H1 (cell line): ENCODE data around the gene GH1. TPM values are rescaled to one million over a fixed set of nuclear protein-coding genes. Genes with fewer than 3 reads are reported as not detected.

Source experiments
- CTCF ChIA-PET: fragments of 300-600 bp; sonication (Branson Sonifier 250); formaldehyde crosslinking; loops from one replicate; lab custom pipeline; 2021; ENCODE audit not compliant: partially characterized antibody; lab: Charles Lee
- POLR2A ChIA-PET: fragments of 300-600 bp; sonication (Branson Sonifier 250); formaldehyde crosslinking; loops from one replicate; lab custom pipeline; 2021; ENCODE audit warnings: inconsistent platforms; ENCODE audit not compliant: partially characterized antibody; lab: Charles Lee
- DNase-seq, 2 experiments: peaks; one replicate each; pipeline versions ENCODE4 v3.0.0 to v3.0.0-alpha.2; 2010 to 2022; ENCODE audit warnings: low spot score in 2 of 2, low read depth in 1 of 2, mixed read lengths in 1 of 2
- FAIRE-seq: peaks from 2 replicates; lab custom pipeline; 2011; peaks lifted over from hg19 to GRCh38; lab: Jason Lieb, UNC
- H2AFZ ChIP-seq: 2 replicates; pipeline ENCODE4 v1.8.1; 2012; ENCODE audit warnings: low read length, inconsistent platforms
- H2AK5ac ChIP-seq: 2 replicates; pipeline ENCODE4 v1.6.1; 2013; ENCODE audit warnings: low read depth, low read length
- H2BK120ac ChIP-seq: replicated peaks from 2 replicates; pipeline ENCODE3; 2013; ENCODE audit warnings: low read depth, low read length, inconsistent platforms
- H2BK12ac ChIP-seq: 2 replicates; pipeline ENCODE4 v1.6.1; 2013; ENCODE audit warnings: low read depth, low read length
- H2BK15ac ChIP-seq: 2 replicates; pipeline ENCODE4 v1.6.1; 2013; ENCODE audit warnings: low read length
- H2BK20ac ChIP-seq: 2 replicates; pipeline ENCODE4 v1.6.1; 2013; ENCODE audit warnings: low read length
- H2BK5ac ChIP-seq: 2 replicates; pipeline ENCODE4 v1.6.1; 2013; ENCODE audit warnings: low read depth, low read length
- H3K14ac ChIP-seq: 2 replicates; pipeline ENCODE4 v1.6.1; 2013; ENCODE audit warnings: inconsistent platforms; ENCODE audit not compliant: insufficient read length
- H3K18ac ChIP-seq: 2 replicates; pipeline ENCODE4 v1.6.1; 2013; ENCODE audit warnings: low read length; ENCODE audit errors: extremely low read depth
- H3K23ac ChIP-seq: 2 replicates; pipeline ENCODE4 v1.6.1; 2013; ENCODE audit warnings: inconsistent platforms; ENCODE audit not compliant: insufficient read length
- H3K23me2 ChIP-seq: 2 replicates; pipeline ENCODE4 v1.6.1; 2013; ENCODE audit warnings: low read depth, low read length
- H3K27ac ChIP-seq: 2 replicates; pipeline ENCODE4 v1.6.1; 2011; ENCODE audit warnings: low read depth, low read length, inconsistent platforms
- H3K27me3 ChIP-seq, 4 experiments: replicated peaks in 1 of 4; 1 replicate in 1 of 4; 2 replicates in 3 of 4; pipeline versions ENCODE4 v1.6.1 to v1.8.1; 2011 to 2013; ENCODE audit warnings: low read length in 3 of 4, mild to moderate bottlenecking in 3 of 4, inconsistent platforms in 2 of 4, mixed read lengths in 2 of 4, moderate library complexity in 1 of 4; ENCODE audit not compliant: control insufficient read depth in 3 of 4, insufficient read depth in 3 of 4; ENCODE audit errors: extremely low read depth in 1 of 4
- H3K36me3 ChIP-seq, 4 experiments: 2 replicates each; pipeline versions ENCODE4 v1.6.1 to v1.8.1; 2011 to 2013; ENCODE audit warnings: mild to moderate bottlenecking in 4 of 4, low read length in 3 of 4, moderate library complexity in 2 of 4, control low read depth in 1 of 4, inconsistent platforms in 1 of 4; ENCODE audit not compliant: insufficient read depth in 4 of 4, control insufficient read depth in 2 of 4
- H3K4ac ChIP-seq: replicated peaks from 2 replicates; pipeline ENCODE3; 2013; ENCODE audit warnings: low read length, low read depth, mixed read lengths, inconsistent platforms; ENCODE audit not compliant: insufficient read length
- H3K4me1 ChIP-seq, 4 experiments: replicated peaks in 1 of 4; 1 replicate in 1 of 4; 2 replicates in 3 of 4; pipeline versions ENCODE4 v1.6.1 to v1.8.1; 2011 to 2013; ENCODE audit warnings: low read length in 3 of 4, inconsistent platforms in 2 of 4, mixed read lengths in 1 of 4; ENCODE audit not compliant: insufficient read depth in 4 of 4, control insufficient read depth in 3 of 4
- H3K4me2 ChIP-seq, 2 experiments: 2 replicates each; pipeline versions ENCODE4 v1.6.1 to v1.8.1; 2011 to 2013; ENCODE audit warnings: low read depth in 2 of 2, low read length in 2 of 2, control low read depth in 1 of 2, inconsistent platforms in 1 of 2, mild to moderate bottlenecking in 1 of 2; ENCODE audit not compliant: insufficient read depth in 1 of 2
- H3K4me3 ChIP-seq, 4 experiments: fragments of 200-600, 300-600 bp in 1 of 4; sonication (generic), shearing (Covaris generic), sonication (Bioruptor Twin) in 1 of 4; 2 replicates each; pipeline versions ENCODE4 v1.5.1 to v1.8.1; 2011 to 2016; ENCODE audit warnings: low read length in 4 of 4, low read depth in 3 of 4, control low read depth in 2 of 4, inconsistent platforms in 2 of 4, mild to moderate bottlenecking in 2 of 4, mixed read lengths in 1 of 4, moderate library complexity in 1 of 4; ENCODE audit not compliant: insufficient read depth in 2 of 4; ENCODE audit errors: extremely low read depth in 1 of 4
- H3K56ac ChIP-seq: replicated peaks from 2 replicates; pipeline ENCODE3; 2013; ENCODE audit warnings: low read depth, mild to moderate bottlenecking, mixed read lengths, low read length, inconsistent platforms; ENCODE audit not compliant: insufficient read length
- H3K79me1 ChIP-seq: 2 replicates; pipeline ENCODE4 v1.6.1; 2013; ENCODE audit warnings: low read depth, low read length, control low read depth
- H3K79me2 ChIP-seq, 2 experiments: 2 replicates each; pipeline versions ENCODE4 v1.6.1 to v1.8.1; 2012 to 2013; ENCODE audit warnings: low read length in 2 of 2, mild to moderate bottlenecking in 2 of 2, inconsistent platforms in 1 of 2; ENCODE audit not compliant: insufficient read depth in 2 of 2, control insufficient read depth in 1 of 2
- H3K9ac ChIP-seq, 4 experiments: replicated peaks in 1 of 4; 1 replicate in 1 of 4; 2 replicates in 3 of 4; pipeline versions ENCODE4 v1.6.1 to v1.8.1; 2011 to 2013; ENCODE audit warnings: low read depth in 3 of 4, low read length in 3 of 4, control low read depth in 2 of 4, mild to moderate bottlenecking in 2 of 4, moderate library complexity in 2 of 4, inconsistent platforms in 1 of 4; ENCODE audit errors: extremely low read depth in 1 of 4
- H3K9me3 ChIP-seq, 2 experiments: 2 replicates each; pipeline versions ENCODE4 v1.6.1 to v1.8.1; 2012 to 2013; ENCODE audit warnings: mild to moderate bottlenecking in 2 of 2, moderate library complexity in 2 of 2, control low read depth in 1 of 2, inconsistent platforms in 1 of 2, low read depth in 1 of 2, low read length in 1 of 2, mixed read lengths in 1 of 2; ENCODE audit not compliant: insufficient read depth in 2 of 2
- H4K20me1 ChIP-seq, 2 experiments: replicated peaks in 1 of 2; 2 replicates each; pipeline versions ENCODE3 to v1.8.1; 2011 to 2013; ENCODE audit warnings: inconsistent platforms in 2 of 2, low read length in 2 of 2, mild to moderate bottlenecking in 1 of 2; ENCODE audit not compliant: insufficient read depth in 2 of 2, control insufficient read depth in 1 of 2
- H4K5ac ChIP-seq: 2 replicates; pipeline ENCODE4 v1.6.1; 2013; ENCODE audit warnings: low read length, low read depth, mixed read lengths, inconsistent platforms; ENCODE audit not compliant: insufficient read length
- H4K8ac ChIP-seq: 2 replicates; pipeline ENCODE4 v1.8.0; 2013; ENCODE audit warnings: mild to moderate bottlenecking, moderate library complexity, low read length, inconsistent platforms; ENCODE audit not compliant: insufficient read depth; ENCODE audit errors: extremely low read depth
- H4K91ac ChIP-seq: replicated peaks from 2 replicates; pipeline ENCODE3; 2013; ENCODE audit warnings: low read length, mixed read lengths, inconsistent platforms; ENCODE audit not compliant: insufficient read length
- CEBPB ChIP-seq: IDR thresholded peaks from 2 replicates; pipeline ENCODE4 v1.6.1; 2012; ENCODE audit warnings: low read depth, low read length
- EP300 ChIP-seq, 2 experiments: IDR thresholded peaks; 1 replicate in 1 of 2; 2 replicates in 1 of 2; pipeline ENCODE4 v1.6.1; 2011 to 2012; ENCODE audit warnings: low read depth in 2 of 2, low read length in 2 of 2, mild to moderate bottlenecking in 2 of 2, borderline replicate concordance in 1 of 2, inconsistent platforms in 1 of 2, moderate library complexity in 1 of 2
- JUND ChIP-seq: IDR thresholded peaks from 2 replicates; pipeline ENCODE4 v1.6.1; 2011; ENCODE audit warnings: mild to moderate bottlenecking, improper control_type of control experiment, low read length
- WGBS, 2 experiments: shearing (Covaris generic) in 1 of 2; methylation state at CpG; one replicate each; pipeline versions ENCODE4 v1.1.6 to v1.1.7; 2013 to 2015; ENCODE audit warnings: low lambda C conversion rate in 2 of 2, mixed read lengths in 2 of 2, inconsistent platforms in 1 of 2, low coverage in 1 of 2, missing lambda C conversion rate in 1 of 2; ENCODE audit not compliant: insufficient replicate concordance in 2 of 2, insufficient coverage in 1 of 2, insufficient read length in 1 of 2; ENCODE audit errors: extremely low coverage in 1 of 2, missing lambda C conversion rate in 1 of 2; 5-methylcytosine and 5-hydroxymethylcytosine counted together
- polyA plus RNA-seq, 7 experiments: library from polyadenylated mRNA; depleted of rRNA in 3 of 7; stranded (reverse) in 5 of 7; unstranded in 2 of 7; fragments of >200 nt in 5 of 7; fragments of 200-250 nt in 2 of 7; gene quantifications; 1 replicate in 5 of 7; 2 replicates in 1 of 7; 4 replicates in 1 of 7; pipeline versions ENCODE4 v1.2.1 to v1.2.3, GENCODE V29; 2011 to 2013; ENCODE audit warnings: missing spikeins in 2 of 7, mixed read lengths in 2 of 7
- total RNA-seq: library from RNA; stranded (reverse); fragmentation: NEBNext Ultra II Directional; extraction: Animal tissue kit (Norgen Biotek cat#: 25700); gene quantifications from 2 replicates; pipeline ENCODE4 v1.2.1, GENCODE V29; 2021
- TF ChIP-seq, protein P1 (sequence below): IDR thresholded peaks from 2 replicates; pipeline ENCODE4 v1.6.1; 2012; ENCODE audit warnings: inconsistent platforms

GH1 gene
- total and polyA plus RNA-seq, 2 of the 8 experiments (the other 6 are each of a cell fraction or from before 2014, with no cell fraction given) = 0.41 TPM; not detected in 1

DNA sequence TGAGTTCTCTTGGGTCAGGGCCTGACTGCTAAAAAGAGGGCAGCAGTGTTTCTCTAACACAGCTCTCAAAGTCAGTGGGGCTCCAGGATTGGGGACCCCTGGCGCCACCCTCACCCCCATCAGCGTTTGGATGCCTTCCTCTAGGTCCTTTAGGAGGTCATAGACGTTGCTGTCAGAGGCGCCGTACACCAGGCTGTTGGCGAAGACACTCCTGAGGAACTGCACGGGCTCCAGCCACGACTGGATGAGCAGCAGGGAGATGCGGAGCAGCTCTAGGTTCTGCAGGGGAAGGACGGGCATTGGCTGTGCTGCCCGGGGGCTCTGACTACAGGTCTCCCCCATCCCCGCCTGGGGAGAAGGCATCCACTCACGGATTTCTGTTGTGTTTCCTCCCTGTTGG is 993 bp downstream of the GH1 start:
- H2BK5ac ChIP-seq = no peak overlapping the region
- H2BK15ac ChIP-seq = no peak overlapping the region
- 77% methylated on average over 13 of the region's 13 CpGs; no CpG with 5 or more reads in 1 of the 2 experiments for WGBS, 2 experiments
- TF ChIP-seq CEBPB (no peak), JUND (no peak), EP300 (IDR thresholded peaks at IDR 0.05; ENCODE audit: borderline replicate concordance in 1 of 2, low read depth in 2 of 2, low read length in 2 of 2) (no peak)
- TF ChIP-seq, protein P1, sequence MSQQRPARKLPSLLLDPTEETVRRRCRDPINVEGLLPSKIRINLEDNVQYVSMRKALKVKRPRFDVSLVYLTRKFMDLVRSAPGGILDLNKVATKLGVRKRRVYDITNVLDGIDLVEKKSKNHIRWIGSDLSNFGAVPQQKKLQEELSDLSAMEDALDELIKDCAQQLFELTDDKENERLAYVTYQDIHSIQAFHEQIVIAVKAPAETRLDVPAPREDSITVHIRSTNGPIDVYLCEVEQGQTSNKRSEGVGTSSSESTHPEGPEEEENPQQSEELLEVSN = no peak
- H3K23ac ChIP-seq = no peak overlapping the region
- H3K4me2 ChIP-seq = peak overlapping the region; percentile 42 to 58; a peak in 2 of 4 replicates
- no peaks in the 10 kb centered on the region for H3K79me1 ChIP-seq
- H4K91ac ChIP-seq = no peak overlapping the region
- no peak overlapping the region for H2AK5ac ChIP-seq
- H3K23me2 ChIP-seq = no peaks in the 10 kb centered on the region; the same call in 1 of the 2 replicates
- no peak overlapping the region for H2BK120ac ChIP-seq
- H3K56ac ChIP-seq = no peak overlapping the region
- peaks cover 0 to 5% (median under 1%) of the 10 kb centered on the region in 4 experiments; a peak in 3 of 7 replicates for H3K4me1 ChIP-seq
- no peak overlapping the region for H3K14ac ChIP-seq
- DNase-seq (no peak), FAIRE-seq (no peak)
- no peaks in the 10 kb centered on the region for H3K27me3 ChIP-seq
- H3K9ac ChIP-seq = no peak overlapping the region
- no peak overlapping the region for H4K5ac ChIP-seq
- no peak overlapping the region for H3K27ac ChIP-seq
- H2BK12ac ChIP-seq = peak overlapping the region; percentile 75; the same call in 1 of the 2 replicates
- H3K4me3 ChIP-seq = peak overlapping the region in 1 of 4 experiments; percentile 39; a peak in 1 of 8 replicates
- no peak overlapping the region; the same call in 1 of the 2 replicates for H3K18ac ChIP-seq
- H2AFZ ChIP-seq = peak overlapping the region; percentile 89; the same call in 1 of the 2 replicates
- ChIA-PET POLR2A (interaction anchor here (0.8 to 1.6 kb wide), 7 partner anchors 9 to 108 kb away, joined by 3 to 6 read pairs (median 3); no protein-coding TSS in a partner anchor), CTCF (interaction anchor here (0.6 to 11.2 kb wide), 32 partner anchors 10 to 370 kb away, joined by 3 to 270 read pairs (median 12); partner anchors contain the start of genes CD79B, GH2 and ICAM2)
- H4K8ac ChIP-seq = no peak overlapping the region; the same call in 1 of the 2 replicates
- no peaks in the 10 kb centered on the region for H3K36me3 ChIP-seq
- H3K4ac ChIP-seq = no peak overlapping the region
- no peak overlapping the region for H2BK20ac ChIP-seq
- no peaks in the 10 kb centered on the region for H4K20me1 ChIP-seq
- H3K79me2 ChIP-seq = no peaks in the 10 kb centered on the region
- no peaks in the 10 kb centered on the region for H3K9me3 ChIP-seq
